Measurements from ENCODE around the gene INPP5B.
A peak's percentile ranks its signal among the peaks of the same experiment; 100 is the strongest.
"Not testable (repeated sequence)": the region's sequence is repeated elsewhere in the genome, so short reads cannot be mapped to it uniquely, and the experiment has no call there.

The INPP5B gene

GRCh38 chr1:37901191-37901892, 45.5 kb downstream of the INPP5B start:
- peak; percentile 86 for DNase-seq (ENCODE audit: low read depth)
- H3K4me3 ChIP-seq (ENCODE audit: low read depth, low read length) = peak overlapping the region; percentile 21
- no peak for TF ChIP-seq CTCF (IDR thresholded peaks at IDR 0.05; ENCODE audit: insufficient read depth, low read depth, low read length, missing control alignments)

GRCh38 chr1:37897563-37897962, 49.3 kb downstream of the INPP5B start:
- not testable (repeated sequence) for H3K4me3 ChIP-seq (ENCODE audit: low read depth, low read length); DNase-seq (ENCODE audit: low read depth)

DNA sequence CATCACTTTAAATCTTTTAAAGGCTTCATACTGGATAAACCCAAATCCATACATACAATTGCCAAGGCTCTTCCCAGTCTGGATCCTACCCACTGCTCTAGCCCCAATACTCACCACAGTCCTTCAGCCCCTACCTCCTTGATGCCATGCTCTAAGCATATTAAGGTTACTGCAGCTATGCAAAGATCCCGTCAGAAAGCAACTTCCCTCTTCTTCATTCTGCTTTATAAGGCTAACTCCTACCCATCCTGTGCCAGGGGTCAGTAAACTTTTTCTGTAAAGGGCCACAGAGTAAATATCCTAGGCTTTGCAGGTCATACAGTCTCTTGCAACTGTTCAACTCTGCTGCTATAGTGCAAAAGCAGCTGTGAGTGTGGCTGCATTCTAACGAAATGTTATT, 53.2 kb downstream of the INPP5B start:
- no peak for DNase-seq (ENCODE audit: low read depth)
- no peak overlapping the region for H3K4me3 ChIP-seq (ENCODE audit: low read depth, low read length)
- no peak for TF ChIP-seq CTCF (IDR thresholded peaks at IDR 0.05; ENCODE audit: insufficient read depth, low read depth, low read length, missing control alignments)

DNA sequence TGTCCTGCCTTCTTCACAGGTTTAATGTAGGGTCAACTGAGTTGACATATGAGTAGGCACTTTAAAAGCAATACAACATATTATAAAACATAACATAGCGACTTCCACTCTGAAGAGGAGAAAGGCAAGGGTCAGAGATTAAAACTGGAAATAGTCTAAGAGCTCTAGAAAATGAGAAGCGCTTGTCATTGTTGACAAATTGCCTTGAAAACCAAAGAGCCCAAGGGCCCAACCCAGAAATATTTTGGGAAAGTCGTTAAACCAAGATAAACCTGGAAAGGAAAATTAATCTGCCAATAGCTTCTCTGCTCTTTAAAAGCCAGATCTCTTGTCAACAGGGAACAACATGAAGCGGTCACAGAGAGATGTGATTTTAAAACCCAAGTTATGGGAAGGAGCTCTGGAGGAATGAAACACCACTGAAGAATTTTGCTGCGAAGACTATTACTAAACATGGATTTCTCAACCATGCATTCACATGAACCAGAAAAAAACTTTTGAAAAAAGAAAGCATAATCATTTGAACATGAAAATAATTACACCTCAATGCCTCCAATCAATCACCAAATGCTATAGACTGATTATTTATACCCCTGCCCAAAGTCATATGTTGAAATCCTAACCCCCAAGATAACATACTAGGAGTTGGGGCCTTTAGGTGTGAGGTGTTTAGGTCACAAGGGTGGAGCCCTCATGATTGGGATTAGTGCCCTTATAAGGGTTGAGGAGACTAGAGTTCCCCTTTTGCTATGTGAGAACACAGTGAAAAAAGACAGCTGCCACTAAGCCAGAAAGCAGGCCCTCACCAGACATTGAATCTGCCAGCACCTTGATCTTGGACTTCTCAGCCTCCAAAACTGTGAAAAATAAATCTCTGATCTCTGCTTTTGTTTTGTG, 54.5 kb downstream of the INPP5B start:
- H3K4me3 ChIP-seq (ENCODE audit: low read depth, low read length) = no peak overlapping the region
- DNase-seq (ENCODE audit: low read depth) = peak; percentile 16
- no peak for TF ChIP-seq CTCF (IDR thresholded peaks at IDR 0.05; ENCODE audit: insufficient read depth, low read depth, low read length, missing control alignments)

DNA sequence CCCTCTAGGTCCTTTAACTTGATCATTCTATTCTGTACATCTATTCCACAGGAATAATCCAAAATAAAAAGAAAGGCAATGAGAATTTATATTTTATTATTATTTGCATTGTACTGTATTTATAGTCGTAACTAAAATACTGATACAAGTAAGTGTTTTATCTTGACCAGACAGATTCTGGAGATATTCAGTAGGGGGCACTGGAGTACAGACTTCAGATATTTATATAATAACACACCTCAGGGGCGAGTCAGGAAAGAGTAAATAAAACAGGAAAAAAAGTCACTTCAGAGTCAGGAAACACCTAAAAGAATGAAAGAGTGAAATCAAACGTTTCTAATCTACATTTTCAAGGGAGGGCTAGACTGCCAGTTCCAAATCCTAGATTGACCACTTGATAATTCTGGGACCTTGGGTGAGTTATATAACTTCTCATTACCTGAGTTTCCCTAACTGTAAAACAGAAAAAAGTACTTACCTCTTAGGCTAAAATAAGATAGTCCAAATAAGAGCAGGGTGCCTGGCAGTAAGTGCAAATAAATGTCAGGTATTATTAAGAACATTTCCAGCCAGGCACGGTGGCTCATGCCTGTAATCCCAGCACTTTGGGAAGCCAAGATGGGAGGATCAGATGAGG, 56.4 kb downstream of the INPP5B start:
- peak; percentile 45 for TF ChIP-seq CTCF (IDR thresholded peaks at IDR 0.05; ENCODE audit: insufficient read depth, low read depth, low read length, missing control alignments)
- DNase-seq (ENCODE audit: low read depth) = peak; percentile 64

GRCh38 chr1:37888022-37888700, 58.7 kb downstream of the INPP5B start:
- H3K4me3 ChIP-seq (ENCODE audit: low read depth, low read length) = no peak overlapping the region
- no peak for DNase-seq (ENCODE audit: low read depth)
- TF ChIP-seq CTCF (IDR thresholded peaks at IDR 0.05; ENCODE audit: insufficient read depth, low read depth, low read length, missing control alignments) = no peak

More for the DNA sequence above, 56.4 kb downstream of the INPP5B start:
- H3K4me3 ChIP-seq (ENCODE audit: low read depth, low read length) = no peak overlapping the region

All from GM12865 (cell line).